Mucosa of stomach (tissue), 1 donor: ENCODE data around the gene PPP3CA.

ENCODE experiments used
- H3K27me3 ChIP-seq: one replicate; pipeline ENCODE4 v1.7.0; 2013; ENCODE audit warnings: mild to moderate bottlenecking, low read length; ENCODE audit not compliant: control insufficient read depth, insufficient read depth
- H3K36me3 ChIP-seq: one replicate; pipeline ENCODE4 v1.7.0; 2013; ENCODE audit warnings: low read length; ENCODE audit not compliant: control insufficient read depth, insufficient read depth
- H3K4me1 ChIP-seq: one replicate; pipeline ENCODE4 v1.7.0; 2013; ENCODE audit warnings: mild to moderate bottlenecking, low read length; ENCODE audit not compliant: control insufficient read depth, insufficient read depth
- H3K4me3 ChIP-seq: one replicate; pipeline ENCODE4 v1.7.0; 2013; ENCODE audit warnings: low read length
- H3K9ac ChIP-seq: one replicate; pipeline ENCODE4 v1.7.0; 2013; ENCODE audit warnings: mild to moderate bottlenecking, low read length, moderate library complexity
- H3K9me3 ChIP-seq: one replicate; pipeline ENCODE4 v1.7.0; 2013; ENCODE audit warnings: mild to moderate bottlenecking, low read length, moderate library complexity; ENCODE audit not compliant: control insufficient read depth
- donor health status: Pancreatic carcinoma.

The PPP3CA gene

DNA sequence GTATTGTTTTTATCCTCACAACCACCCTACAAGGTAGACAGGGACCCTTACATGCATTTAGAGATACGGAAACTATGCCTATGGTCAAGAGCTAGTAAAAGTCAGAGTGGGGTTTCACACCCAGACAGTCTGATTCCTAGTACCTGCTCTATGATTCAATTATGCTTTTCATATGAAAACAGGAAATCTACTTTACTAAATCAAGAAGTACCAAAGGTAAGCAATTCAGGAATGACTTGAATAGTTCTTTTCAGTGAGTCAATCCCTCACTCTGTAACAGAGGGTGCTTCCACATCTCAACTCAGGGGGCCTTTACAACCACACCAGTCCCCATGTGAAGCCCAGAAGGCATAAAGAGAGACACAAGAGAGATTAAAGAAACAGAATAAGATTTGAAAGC lies 191.4 kb downstream of the PPP3CA start:
- no peaks in the 10 kb centered on the region for H3K9me3 ChIP-seq
- no peaks in the 10 kb centered on the region for H3K36me3 ChIP-seq
- no peak overlapping the region for H3K9ac ChIP-seq
- H3K27me3 ChIP-seq: no peaks in the 10 kb centered on the region
- H3K4me1 ChIP-seq: no peaks in the 10 kb centered on the region
- no peak overlapping the region for H3K4me3 ChIP-seq

GRCh38 chr4:101155368-101155767 lies 192.0 kb downstream of the PPP3CA start:
- Histone ChIP-seq H3K4me3 (no peak overlapping the region), H3K9ac (no peak overlapping the region), H3K36me3 (no peaks in the 10 kb centered on the region)

DNA sequence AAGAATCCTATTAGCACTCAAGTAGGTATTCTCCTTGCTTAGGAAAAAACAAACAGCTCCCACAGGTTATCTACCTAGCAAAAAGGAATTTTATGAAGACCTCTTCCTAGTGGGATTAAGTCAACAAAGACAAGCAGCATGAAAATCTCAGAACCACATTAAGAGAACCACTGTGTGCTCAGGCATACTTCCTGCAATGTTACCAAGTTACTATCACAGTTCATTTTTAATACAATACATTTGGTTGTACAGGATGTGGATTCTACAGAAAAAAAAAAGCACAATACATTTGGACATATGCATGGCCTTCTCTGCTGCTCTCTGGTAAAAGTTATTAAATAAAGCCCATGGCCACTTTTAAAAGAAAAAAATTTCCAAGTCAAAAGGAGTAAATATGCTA lies 193.7 kb downstream of the PPP3CA start:
- H3K4me1 ChIP-seq: no peaks in the 10 kb centered on the region
- no peaks in the 10 kb centered on the region for H3K9me3 ChIP-seq
- H3K27me3 ChIP-seq: no peaks in the 10 kb centered on the region
- H3K4me3 ChIP-seq: no peak overlapping the region
- no peaks in the 10 kb centered on the region for H3K36me3 ChIP-seq
- H3K9ac ChIP-seq: no peak overlapping the region

More at GRCh38 chr4:101155368-101155767, 192.0 kb downstream of the PPP3CA start:
- no peaks in the 10 kb centered on the region for H3K9me3 ChIP-seq
- no peaks in the 10 kb centered on the region for H3K4me1 ChIP-seq
- no peaks in the 10 kb centered on the region for H3K27me3 ChIP-seq

GRCh38 chr4:101152521-101152920 lies 194.8 kb downstream of the PPP3CA start:
- no peaks in the 10 kb centered on the region for H3K4me1 ChIP-seq
- H3K4me3 ChIP-seq: no peak overlapping the region
- H3K36me3 ChIP-seq: no peaks in the 10 kb centered on the region
- no peak overlapping the region for H3K9ac ChIP-seq
- H3K9me3 ChIP-seq: no peaks in the 10 kb centered on the region
- no peaks in the 10 kb centered on the region for H3K27me3 ChIP-seq

DNA sequence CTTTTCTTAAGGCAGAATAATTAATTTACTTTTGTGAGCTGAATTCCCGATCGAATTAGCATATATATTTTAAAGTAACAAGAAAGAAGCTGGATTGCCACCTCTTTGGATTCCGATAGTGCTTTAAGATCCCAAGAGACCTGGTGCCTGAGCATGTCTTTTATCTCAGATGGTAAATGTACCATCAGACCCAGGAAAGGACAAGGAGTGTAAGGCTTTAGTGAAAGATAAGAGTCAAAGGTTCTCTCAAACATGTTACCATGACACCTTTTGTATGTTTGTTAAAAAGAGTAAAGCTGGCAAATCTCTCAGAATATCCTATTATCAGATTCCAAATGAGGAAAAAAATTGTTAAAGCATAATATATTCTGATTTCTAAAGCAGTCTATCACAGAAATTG lies 198.8 kb downstream of the PPP3CA start:
- no peak overlapping the region for H3K4me3 ChIP-seq
- H3K4me1 ChIP-seq: no peaks in the 10 kb centered on the region
- H3K9ac ChIP-seq: no peak overlapping the region
- no peaks in the 10 kb centered on the region for H3K27me3 ChIP-seq
- no peaks in the 10 kb centered on the region for H3K36me3 ChIP-seq
- H3K9me3 ChIP-seq: no peaks in the 10 kb centered on the region

- H3K9me3 ChIP-seq: no peaks in the 10 kb centered on the region
Observed at GRCh38 chr4:101147283-101147682, 200.0 kb downstream of the PPP3CA start.

DNA sequence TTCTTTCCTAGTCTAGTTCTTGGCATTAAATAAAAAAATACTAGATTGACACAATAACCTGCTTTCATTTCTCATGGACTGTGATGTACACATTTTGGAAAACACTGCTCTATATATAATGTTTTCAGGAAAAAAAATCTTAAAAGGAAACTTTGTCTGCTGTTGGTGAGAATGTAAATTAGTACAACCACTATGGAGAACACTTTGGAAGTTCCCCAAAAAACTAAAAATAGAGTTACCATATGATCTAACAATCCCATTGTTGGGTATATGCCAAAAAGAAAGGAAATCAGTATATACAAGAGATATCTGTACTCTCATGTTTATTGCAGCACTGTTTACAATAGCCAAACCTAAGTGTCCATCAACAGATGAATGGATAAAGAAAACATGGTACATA lies 202.3 kb downstream of the PPP3CA start:
- Histone ChIP-seq H3K9me3 (no peaks in the 10 kb centered on the region), H3K9ac (no peak overlapping the region), H3K4me3 (no peak overlapping the region), H3K36me3 (no peaks in the 10 kb centered on the region), H3K4me1 (peaks cover 4% of the 10 kb centered on the region), H3K27me3 (no peaks in the 10 kb centered on the region)

More at GRCh38 chr4:101147283-101147682, 200.0 kb downstream of the PPP3CA start:
- no peak overlapping the region for H3K4me3 ChIP-seq
- no peaks in the 10 kb centered on the region for H3K4me1 ChIP-seq
- no peak overlapping the region for H3K9ac ChIP-seq
- no peaks in the 10 kb centered on the region for H3K36me3 ChIP-seq
- H3K27me3 ChIP-seq: no peaks in the 10 kb centered on the region

- H3K9me3 ChIP-seq: no peaks in the 10 kb centered on the region
- no peak overlapping the region for H3K9ac ChIP-seq
- no peaks in the 10 kb centered on the region for H3K36me3 ChIP-seq
- H3K4me3 ChIP-seq: no peak overlapping the region
- H3K27me3 ChIP-seq: no peaks in the 10 kb centered on the region
- peaks cover 4% of the 10 kb centered on the region for H3K4me1 ChIP-seq
Observed at GRCh38 chr4:101142259-101142658, 205.1 kb downstream of the PPP3CA start.

DNA sequence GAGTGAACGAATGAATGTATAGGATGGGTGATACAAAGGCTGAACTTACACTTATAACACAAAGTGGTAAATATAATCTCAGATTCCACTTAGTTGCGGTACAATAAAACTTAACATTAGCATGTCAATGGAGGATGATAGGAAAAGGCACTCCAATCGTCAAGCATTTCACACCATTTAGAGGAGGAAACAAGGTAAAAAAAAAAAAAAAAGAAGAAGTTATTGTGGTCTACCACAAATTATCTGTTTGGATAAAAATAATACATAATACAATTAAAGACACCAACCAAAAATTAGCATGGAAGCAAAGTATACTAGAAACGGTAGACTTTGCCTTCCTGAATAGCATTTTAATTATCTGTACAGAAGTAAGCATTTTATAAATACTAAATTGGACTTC lies 205.5 kb downstream of the PPP3CA start:
- no peak overlapping the region for H3K4me3 ChIP-seq

GRCh38 chr4:101141230-101141629 lies 206.1 kb downstream of the PPP3CA start:
- no peak overlapping the region for H3K4me3 ChIP-seq
- peaks cover 5% of the 10 kb centered on the region for H3K4me1 ChIP-seq
- H3K9me3 ChIP-seq: no peaks in the 10 kb centered on the region
- H3K27me3 ChIP-seq: no peaks in the 10 kb centered on the region
- H3K36me3 ChIP-seq: no peaks in the 10 kb centered on the region
- H3K9ac ChIP-seq: no peak overlapping the region

More for the DNA sequence above, 205.5 kb downstream of the PPP3CA start:
- Histone ChIP-seq H3K27me3 (no peaks in the 10 kb centered on the region), H3K4me1 (peaks cover 4% of the 10 kb centered on the region), H3K9me3 (no peaks in the 10 kb centered on the region), H3K36me3 (no peaks in the 10 kb centered on the region), H3K9ac (no peak overlapping the region)

DNA sequence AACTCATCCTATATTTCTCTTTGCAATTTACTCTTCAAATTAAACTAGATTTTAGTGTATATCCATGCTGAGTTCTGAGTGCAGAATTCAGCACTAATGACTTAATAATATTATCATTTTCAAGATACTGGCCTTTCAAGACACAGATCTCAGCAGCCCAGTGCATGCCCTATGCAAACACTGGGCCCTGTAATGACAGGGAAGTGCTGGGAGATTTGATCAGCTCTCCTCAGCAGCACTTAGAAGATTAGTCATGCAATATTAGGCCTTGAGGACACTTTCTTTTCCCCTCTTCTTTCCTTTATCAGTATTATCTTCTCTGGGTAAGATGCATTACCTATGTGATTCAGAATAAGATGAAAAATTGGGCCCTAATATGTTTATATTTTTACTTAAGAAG lies 207.1 kb downstream of the PPP3CA start:
- Histone ChIP-seq H3K36me3 (no peaks in the 10 kb centered on the region), H3K27me3 (no peaks in the 10 kb centered on the region), H3K4me3 (no peak overlapping the region), H3K9ac (no peak overlapping the region), H3K9me3 (no peaks in the 10 kb centered on the region), H3K4me1 (peaks cover 12% of the 10 kb centered on the region)

- no peaks in the 10 kb centered on the region for H3K36me3 ChIP-seq
- peaks cover 12% of the 10 kb centered on the region for H3K4me1 ChIP-seq
- H3K27me3 ChIP-seq: no peaks in the 10 kb centered on the region
- H3K9ac ChIP-seq: no peak overlapping the region
- H3K9me3 ChIP-seq: no peaks in the 10 kb centered on the region
- no peak overlapping the region for H3K4me3 ChIP-seq
Observed at GRCh38 chr4:101136373-101137370, 210.7 kb downstream of the PPP3CA start.
